Activated CD8-positive, alpha-beta memory T cell treated with anti-CD3 and anti-CD28 coated beads, Interleukin-2, amount 50 U/mL, for 1 hour (primary cell): ENCODE measurements around the gene DIAPH1.
"Not testable (repeated sequence)": the region's sequence is repeated elsewhere in the genome, so short reads cannot be mapped to it uniquely, and the experiment has no call there.

Experiments
- DNase-seq: peaks from one replicate; pipeline ENCODE4 v3.0.0-alpha.2; 2020; ENCODE audit errors: extremely low read depth

Gene DIAPH1

DNA sequence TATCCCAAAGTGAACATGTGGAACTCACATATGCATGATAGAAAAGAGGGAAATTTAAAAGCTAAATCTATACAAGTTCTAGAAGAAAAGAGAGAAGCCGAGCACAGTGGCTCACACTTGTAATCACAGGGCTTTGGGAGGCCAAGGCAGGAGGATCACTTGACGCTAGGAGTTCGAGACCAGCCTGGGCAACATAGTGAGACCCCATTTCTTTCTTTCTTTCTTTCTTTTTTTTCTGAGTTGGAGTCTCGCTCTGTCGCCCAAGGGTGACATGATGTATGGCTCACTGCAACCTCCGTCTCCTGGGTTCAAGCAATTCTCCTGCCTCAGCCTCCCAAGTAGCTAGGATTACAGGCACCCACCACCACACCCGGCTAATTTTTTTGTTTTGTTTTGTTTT is 8.9 kb downstream of the DIAPH1 start:
- DNase-seq, result not testable (repeated sequence)

DNA sequence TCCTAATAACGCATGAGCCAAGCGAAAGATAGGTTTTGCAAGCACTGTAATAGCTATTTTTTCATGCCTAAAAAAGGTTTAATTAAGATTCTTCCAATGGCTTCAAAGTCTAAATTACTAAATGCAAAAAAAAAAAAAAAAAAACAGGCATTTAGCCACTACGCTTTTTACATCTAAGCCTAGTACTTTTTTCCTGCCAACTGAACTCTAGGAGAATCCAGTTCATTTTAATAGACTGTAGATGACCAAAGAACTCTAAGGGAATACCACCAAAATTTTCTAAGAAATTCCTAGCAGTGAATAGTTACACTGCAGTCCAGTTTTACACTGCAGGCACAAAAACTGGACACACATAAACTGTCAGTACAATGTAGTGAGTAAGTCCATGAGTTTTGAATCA is 9.8 kb downstream of the DIAPH1 start:
- DNase-seq, result no peak

DNA sequence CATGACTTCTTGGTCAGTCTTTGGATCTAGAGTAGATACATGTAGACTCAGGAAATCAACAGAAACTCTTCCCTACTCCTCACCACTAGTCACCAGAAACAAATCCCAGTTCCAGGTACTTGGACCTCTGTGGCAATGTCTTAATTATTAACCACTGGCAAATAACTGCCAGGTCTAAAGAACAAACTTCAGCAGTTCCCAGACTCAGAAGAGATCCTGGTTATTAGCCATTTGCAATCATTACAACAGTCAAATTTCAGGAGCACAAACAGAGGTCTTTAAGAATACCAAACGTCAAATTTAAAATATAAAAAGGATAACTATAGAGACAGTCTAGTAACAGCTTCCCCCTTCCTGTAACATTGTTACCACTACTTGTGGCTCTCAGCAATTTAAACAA is 10.2 kb downstream of the DIAPH1 start:
- no peak for DNase-seq

DNA sequence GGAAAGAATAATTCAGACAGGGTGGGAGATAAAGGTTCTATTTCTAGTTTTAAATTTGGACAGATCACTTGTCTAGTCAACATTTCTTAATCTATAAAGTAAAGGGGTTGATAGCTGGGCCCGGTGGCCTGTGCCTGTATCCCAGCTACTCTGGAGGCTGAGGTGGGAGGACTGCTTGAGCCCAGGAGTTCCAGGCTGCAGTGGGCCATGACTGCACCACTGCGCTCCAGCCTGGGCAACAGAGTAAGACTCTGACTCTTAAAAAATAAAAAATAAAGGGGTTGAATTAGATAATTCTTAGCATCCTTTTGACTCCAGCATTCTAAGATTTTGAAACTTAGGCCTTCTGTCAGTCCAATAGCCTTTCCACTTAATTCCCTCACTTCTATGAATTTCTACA is 10.8 kb downstream of the DIAPH1 start:
- no peak for DNase-seq

DNA sequence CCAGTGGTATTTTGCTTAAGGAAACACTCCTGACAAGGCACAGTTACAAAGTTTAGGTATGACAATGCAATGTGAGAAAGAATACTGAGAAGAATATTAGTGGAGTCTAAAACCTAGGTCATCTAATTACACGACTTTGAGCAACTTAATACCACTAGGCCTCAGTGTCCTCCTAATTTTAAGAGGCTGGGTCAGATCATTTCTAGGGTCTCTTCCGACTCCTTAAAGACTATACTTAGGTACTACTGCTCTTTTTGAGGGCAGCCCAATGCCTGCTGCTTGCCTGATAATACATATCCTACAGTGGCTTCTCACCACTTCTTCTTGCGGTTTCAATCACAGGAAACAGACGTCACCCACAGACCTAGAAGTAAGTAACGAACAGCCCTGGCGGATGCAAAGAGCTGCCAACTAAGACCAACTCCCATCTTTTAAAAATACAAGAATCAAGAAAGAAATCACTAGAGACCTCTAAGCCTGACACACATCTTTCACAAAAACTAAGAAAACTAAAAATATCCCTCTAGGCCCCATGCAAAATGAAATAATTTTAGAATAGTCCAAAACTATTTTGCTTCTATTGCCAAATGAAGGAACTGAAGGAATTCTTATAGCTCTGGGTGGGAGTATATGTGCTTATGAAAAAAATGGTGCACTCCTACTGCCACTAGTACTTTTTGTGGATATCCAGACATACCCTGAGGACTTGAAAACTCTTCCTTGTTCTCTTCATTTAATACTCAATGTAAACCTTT is 13.1 kb downstream of the DIAPH1 start:
- DNase-seq, result peak; percentile 52

DNA sequence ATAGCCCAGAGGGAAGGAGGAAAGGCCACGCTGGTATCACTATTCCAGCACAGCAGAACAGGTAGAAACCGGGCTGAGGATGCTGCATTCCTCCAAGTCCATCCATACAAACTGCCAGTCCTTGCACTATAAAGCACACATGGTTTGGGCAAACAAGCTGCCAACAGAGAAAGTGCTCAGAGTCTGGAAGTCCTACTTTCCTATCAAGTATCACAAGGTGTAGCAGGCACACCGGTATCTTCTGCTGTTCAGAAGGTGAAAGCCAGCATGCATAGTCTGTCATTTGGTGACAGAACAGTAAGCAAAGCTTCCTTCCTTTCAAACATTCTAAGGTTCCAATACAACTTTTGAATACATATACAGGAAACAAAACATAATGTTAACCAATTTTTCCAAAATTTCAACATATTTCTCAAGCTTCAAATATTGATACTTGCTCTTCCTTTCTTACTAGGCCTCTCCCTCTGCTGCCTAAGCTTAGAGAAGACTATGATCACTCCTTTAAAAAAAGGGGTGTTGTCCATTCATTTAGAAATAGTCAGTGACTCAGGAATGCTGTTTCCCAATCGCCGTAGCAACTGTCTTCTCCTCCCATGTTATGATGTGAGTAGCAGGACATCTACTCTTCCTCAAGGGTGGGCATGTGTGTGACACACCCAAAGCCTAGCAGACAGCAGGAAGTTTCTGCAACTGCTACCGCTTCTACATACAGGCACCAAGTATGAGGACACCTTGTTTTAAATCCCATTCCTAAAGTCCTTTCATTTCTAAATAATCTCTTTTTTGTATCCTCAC is 14.7 kb downstream of the DIAPH1 start:
- no peak for DNase-seq

DNA sequence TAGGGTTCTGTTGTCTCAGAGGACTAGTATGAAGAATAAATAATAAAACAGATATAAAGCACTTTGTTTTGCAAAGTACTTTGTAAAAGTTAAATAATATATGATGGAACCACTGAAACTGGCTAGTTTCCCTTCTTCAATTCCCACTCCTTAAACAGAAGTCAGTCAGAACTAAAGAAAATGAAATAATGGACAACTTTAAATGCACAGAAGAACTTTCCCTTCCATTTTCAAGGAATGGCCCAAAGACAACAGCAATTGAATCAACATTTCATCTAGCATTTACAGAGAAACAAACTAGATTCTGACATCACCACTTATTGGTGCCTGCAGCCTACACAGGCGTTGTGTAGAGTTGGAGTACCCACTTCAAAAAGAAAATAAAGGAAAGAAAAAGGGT is 16.2 kb downstream of the DIAPH1 start:
- no peak for DNase-seq

DNA sequence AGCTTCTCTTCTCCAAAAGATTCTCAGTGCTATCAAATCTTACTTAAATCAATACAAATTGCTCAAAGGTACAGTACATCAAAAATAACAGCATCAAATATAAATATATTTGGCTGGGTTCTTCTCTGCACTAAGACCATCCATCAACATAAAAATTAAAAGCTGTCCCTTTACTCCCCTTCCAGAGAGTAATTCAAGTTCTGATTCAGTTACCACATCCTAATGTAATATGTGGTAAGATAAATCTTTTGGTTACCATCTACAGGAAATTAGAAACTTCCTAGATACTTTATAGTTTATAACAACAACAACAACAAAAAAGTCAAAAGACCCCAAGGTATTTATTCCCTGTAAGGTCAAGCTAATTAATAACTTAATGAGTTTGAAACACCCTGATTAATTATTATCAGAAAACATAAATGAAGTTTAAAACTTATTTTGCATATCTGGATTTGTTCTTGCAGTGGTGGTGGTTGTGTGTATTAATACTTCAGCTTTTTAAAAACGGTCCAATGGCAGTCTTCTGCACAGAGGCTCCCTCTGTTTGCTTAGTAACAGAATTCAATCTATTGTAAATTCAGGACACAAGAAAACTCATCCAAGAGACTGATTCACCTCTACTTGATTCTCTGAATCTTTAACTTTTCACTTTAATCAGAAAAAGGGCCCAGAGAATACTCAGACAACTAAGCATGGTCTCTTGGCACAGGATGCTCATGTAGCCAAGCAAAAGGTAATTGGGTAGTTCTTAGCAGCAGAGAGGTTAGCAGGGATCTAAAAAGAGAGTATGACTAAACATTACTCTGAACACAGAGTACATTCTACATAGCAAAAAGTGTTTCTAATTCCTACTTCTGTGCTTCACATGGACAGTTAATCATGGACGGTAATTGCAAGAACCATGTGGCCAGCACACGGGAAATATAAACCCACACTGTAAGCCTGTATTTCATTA is 20.1 kb downstream of the DIAPH1 start:
- DNase-seq, result no peak

DNA sequence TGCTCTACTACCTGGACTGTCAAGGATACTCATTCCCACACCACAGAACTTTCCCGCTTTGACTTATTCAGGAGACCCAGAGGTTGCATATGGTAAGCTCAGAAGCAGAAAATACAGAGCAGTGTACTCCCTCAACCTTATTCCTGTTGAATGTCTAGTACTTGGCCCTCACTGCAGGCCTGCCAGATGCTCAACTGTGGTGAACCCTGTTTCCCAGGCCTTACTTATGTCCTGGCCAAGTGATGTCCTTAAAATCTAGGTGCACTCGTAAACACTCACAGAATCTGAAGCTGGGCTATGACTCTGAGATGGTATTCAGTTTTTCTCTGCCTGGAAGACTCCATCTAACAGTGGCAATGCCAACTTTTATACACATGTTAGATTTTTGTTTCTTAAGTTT is 21.0 kb downstream of the DIAPH1 start:
- DNase-seq, result no peak

DNA sequence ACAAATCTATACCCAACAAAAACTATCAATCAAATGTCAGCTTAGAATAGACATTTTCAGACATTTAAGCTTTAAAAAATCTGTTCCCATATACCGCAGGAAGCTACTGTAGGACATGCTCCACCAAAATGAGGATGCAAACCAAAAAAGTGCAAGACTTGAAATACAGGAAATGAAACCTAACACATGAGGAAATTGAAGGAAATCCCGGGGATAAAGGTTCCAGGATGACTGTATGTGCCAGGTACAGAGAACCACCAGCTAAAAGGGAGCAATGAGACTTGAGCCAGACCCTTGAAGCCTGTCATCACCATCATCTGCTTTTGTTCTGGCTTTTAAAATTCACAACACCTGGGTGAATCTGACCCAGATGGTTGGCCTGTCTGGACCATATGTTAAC is 21.4 kb downstream of the DIAPH1 start:
- no peak for DNase-seq

DNA sequence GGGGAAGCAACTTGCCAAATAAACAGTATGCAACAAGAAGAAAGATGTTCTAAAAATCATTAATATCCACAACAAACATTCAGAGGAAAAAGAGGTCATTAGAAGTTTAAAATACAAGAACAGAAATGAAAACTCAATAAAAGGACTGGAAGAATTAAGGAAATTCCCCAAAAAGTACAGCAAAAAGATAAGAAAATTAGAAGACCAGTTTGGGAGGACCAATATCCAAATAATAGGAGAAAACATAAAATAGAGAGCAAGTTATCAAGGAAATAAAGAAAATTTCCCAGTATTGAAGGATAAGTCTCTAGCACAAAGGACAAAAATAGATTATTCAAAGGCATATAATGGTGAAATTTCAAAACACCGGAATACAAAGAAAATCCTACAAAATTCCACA is 21.9 kb downstream of the DIAPH1 start:
- no peak for DNase-seq

DNA sequence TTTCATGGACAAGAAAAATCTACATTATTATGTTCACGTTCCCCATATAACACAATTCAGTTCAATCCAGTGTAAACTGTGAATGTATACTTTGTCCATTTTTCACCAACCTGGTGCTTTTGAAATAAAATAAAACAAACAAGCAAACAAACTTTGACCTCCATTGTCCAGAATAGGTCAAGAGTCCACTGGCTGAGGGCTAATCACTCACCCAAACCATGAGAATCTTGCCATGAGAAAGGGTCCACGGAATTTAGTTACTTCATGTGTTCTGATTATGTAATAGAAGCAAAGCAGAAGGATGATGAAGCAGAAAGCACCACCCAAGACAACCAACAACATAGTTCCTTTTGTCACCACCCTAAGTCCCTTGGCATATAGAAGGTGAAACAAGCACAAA is 28.7 kb downstream of the DIAPH1 start:
- DNase-seq, result no peak

DNA sequence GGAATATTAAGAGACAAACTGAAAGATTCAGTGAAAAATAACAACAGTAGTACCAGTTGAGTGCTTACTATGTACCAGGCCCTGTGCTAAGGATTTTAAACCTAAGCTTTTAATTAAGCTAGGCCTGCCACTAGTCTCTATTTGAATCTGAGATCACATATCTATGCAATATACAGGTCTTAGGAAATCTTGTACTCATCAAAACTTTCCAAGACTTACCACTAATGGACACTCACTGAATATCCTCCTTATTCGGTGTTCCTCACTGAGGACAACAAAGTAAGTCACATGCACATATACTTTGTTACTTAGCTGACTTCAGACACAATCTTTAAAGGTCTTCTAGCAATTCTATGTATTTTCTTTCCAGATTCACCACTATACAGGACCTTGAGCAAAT is 32.6 kb downstream of the DIAPH1 start:
- no peak for DNase-seq

DNA sequence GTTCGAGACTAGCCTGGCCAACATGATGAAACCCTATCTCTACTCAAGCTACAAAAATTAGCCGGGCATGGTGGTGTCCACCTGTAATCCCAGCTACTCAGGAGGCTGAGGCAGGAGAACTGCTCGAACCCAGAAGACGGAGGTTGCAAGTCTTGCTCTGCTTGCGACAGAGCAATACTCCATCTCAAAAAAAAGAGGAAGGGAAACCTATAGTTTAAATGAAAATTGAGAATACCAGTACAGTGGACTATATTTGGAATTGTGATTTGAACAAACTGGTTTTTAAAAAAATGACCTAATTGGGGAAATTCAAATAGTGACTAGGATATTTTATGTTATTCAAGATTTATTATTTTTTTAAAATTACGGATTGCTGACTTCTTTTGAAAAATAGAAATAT is 33.2 kb downstream of the DIAPH1 start:
- DNase-seq, result no peak

DNA sequence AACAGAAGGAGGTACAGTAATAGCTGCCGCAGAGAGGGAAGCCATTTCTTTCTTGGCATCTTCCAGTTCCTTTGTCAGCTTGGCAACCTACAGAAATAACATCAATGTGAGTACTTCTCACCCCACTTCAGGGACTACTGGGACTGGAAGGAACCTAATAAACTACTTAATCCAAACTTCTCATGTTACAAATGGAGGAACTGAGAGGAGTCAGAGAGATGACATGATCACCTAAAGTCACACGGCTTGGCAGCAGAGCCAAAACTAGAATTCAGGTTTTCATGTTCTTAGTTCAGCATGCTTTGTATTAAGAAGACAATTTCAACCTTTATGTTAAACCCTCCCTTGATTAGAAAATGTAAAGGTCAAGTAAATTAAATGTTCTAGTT is 44.7 kb downstream of the DIAPH1 start:
- DNase-seq, result no peak

DNA sequence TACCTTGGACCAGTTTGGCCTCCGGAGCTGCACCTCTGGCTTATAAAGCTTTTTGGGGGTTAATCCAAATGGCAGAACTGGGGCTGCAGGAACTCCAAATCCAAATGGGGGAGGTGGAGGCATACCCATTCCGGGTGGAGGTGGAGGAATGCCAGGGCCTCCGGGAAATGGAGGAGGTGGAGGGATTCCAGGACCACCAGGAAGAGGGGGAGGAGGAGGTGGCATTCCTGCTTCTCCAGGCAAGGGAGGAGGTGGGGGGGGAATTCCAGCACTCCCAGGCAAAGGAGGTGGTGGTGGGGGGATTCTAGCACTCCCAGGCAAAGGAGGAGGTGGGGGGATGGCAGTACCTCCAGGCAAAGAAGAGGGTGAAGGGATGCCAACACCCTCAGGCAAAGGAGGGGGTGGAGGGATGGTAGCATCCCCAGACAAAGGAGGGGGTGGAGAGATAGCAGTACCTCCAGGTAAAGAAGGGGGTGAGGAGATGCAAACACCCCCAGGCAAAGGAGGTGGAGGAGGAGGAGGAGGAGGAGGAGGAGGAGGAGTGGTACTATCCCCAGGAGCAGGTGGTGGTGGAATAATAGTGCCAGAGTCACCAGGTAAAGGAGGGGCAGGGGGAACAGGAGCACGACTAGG is 45.2 kb downstream of the DIAPH1 start:
- no peak for DNase-seq

DNA sequence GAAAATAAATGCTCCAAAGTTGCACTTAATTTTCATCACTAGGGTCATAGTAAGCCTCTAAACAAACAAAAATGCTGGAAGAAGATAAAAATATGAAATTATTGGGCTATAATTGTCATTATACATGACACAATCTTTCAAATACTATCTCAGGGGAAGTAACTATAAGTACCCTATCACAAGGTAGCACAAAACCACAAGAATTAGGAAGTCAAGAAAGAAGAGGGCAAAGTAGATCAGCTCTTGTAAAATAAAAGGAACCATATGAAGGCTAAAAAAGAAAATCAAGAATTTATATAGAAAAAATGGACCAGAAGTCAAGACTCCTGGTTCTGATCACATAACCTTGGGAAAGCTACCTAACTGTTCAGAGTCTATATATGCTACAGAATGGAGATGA is 48.1 kb downstream of the DIAPH1 start:
- no peak for DNase-seq

DNA sequence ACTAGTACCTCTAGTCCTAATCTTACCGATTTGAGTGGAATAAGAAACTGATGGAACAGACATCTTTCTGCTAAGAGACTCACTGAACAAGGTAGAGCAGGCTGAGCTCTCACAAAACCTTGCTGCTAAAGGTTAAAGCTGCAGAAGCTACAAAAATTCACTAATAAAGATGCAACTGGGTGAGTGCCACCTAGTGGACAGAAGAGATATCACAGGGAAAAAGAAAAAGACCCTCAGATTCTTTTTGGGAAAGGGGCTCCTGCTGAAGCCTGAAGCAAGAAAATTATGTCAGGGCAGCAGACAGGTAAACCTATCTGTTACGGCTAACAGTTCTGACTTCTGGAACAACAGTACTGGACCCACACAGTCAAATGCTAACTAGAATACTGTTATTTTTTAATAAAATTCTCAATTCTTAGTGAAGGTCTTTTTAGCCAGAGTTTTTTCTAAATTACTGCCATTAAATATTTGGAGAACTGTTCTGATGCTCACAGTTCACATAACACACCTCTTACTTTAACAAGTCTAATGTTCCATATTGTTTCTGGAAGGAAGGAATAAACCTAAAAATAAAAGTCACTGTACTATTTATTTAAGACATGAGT is 51.2 kb downstream of the DIAPH1 start:
- no peak for DNase-seq

DNA sequence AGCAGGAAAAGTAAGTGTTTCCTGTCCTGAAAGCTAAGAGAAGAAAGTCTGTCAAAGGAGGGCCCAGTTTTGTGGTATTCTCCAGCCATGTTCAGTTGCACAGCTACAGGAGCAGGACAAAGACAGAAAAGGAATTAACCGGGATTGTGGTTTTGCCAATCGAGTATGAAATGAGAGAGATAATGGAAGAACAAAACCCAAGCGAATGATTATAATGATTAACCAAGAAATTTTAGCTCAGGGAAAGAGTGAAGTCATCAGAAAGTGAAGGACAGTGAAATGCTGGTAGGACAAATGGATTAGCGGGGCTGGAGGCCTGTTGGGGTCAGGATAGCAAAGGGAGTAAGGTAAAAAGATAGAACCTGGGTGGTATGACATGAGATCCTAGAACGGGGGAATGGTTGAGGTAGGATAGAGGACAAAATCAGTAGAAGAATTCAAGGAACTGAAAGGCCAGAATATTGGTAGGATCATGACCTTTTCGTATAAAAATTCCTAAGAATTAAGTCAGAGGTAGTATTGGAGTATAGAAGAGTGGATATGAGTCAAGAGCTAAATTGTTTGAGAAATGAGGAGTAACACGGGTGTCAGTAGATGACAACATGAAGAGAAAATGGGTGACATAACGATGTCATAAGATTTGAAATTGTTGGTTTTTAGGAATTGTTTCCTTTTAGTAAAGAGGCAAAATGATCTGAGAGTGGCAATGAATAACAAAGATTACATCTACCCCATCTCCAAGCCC is 52.8 kb downstream of the DIAPH1 start:
- DNase-seq, result no peak

DNA sequence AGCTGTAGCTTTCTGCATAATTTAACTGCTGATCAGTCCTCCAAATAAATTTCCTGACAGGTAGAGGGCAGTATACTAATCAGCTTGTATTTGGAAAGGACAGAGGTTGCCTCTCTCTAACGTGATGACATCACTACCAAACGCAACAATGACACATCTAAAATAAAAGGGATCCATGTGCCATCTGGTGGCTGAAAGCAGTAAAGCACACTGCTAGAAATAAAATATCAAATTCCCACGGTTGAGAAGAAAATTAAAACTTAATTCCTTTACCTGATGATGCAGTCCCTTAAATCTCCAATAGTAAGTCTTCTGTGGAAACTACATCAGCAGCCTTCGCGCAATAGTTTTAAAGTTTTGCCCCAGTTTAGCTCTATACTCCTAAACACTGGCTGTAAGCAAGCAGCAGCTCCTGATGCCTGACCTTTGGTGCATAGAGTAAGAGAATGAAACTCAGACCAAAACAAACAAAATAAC is 54.5 kb downstream of the DIAPH1 start:
- peak; percentile 47 for DNase-seq
